NK-92 treated with Interleukin-12 subunit alpha and Interleukin-12 subunit beta, amount 100 ng/mL, for 24 hours (cell line): ENCODE results near the gene PRR5.
"Not testable (repeated sequence)": the region's sequence is repeated elsewhere in the genome, so short reads cannot be mapped to it uniquely, and the experiment has no call there.

Source experiments
- DNase-seq: peaks from one replicate; lab custom pipeline; 2025; lab: John Stamatoyannopoulos, UW

PRR5 gene

DNA sequence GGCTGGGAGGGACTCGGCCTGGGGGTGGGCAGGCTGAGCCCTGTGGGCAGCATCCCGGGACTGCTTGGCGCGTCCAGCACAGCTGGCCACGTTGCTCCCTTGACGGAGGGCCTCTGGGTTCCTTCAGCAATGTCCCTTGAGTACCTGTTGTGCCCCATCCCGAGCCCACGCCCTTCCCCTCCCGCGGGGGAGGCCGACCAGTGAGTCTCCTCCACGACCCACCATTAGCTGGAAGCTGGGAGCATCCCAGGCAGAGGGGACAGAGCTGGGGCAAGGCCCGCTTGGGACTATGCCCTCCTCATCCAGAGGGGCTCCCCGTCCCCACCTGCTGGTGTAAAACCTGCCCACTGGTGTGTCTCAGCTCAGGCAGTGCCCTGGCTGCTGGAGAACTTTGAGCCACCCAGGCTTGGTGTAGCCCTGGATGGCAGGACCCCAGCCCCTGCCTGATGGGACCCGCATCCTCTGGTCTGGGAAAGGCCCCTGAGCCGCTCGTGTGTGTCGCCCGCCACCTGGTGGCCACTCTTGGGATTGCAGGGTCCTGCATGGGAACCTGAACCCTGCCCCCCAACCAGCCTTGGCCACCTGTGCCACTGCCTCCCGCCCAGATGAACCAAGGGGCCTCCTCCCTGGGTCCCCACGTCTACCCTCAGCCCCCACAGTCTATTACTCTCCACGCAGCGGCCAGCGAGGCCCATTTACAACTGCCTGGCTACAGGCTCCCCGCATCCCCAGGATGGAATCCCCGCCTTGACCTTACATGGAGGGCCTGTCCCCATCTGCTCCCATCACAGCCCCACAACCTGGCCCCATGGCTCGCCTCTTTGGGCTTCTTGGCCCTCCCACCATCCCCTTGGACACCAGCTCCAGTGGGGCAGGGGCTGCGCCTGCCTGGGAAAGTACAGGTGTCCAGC, 33.8 kb downstream of the PRR5 start:
- DNase-seq, result peak; percentile 10

DNA sequence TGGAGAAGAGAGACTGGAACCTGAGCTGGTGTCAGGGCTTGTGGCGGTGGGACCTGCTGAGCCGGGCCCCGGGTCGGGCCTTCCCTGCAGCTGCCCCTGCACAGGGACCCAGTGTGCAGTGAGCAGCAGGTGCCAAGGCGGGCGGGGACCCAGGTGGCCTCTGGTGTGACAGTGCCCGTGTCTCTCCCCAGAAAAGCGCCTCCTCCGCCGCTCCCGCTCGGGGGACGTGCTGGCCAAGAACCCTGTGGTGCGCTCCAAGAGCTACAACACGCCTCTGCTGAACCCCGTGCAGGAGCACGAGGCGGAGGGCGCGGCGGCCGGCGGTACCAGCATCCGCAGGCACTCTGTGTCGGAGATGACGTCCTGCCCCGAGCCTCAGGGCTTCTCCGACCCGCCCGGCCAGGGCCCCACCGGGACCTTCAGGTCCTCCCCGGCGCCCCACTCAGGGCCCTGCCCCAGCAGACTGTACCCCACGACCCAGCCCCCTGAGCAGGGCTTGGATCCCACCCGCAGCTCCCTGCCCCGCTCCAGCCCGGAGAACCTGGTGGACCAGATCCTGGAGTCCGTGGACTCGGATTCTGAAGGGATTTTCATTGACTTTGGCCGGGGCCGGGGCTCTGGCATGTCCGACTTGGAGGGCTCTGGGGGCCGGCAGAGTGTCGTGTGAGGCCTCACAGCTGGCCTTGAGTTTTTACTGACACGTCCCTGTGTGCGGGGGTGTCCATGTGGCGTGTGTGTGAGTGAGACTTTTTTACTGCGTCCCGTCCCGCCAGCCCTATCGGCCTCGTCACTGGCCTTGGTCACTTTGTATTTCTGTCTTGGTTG, 34.8 kb downstream of the PRR5 start:
- no peak for DNase-seq

DNA sequence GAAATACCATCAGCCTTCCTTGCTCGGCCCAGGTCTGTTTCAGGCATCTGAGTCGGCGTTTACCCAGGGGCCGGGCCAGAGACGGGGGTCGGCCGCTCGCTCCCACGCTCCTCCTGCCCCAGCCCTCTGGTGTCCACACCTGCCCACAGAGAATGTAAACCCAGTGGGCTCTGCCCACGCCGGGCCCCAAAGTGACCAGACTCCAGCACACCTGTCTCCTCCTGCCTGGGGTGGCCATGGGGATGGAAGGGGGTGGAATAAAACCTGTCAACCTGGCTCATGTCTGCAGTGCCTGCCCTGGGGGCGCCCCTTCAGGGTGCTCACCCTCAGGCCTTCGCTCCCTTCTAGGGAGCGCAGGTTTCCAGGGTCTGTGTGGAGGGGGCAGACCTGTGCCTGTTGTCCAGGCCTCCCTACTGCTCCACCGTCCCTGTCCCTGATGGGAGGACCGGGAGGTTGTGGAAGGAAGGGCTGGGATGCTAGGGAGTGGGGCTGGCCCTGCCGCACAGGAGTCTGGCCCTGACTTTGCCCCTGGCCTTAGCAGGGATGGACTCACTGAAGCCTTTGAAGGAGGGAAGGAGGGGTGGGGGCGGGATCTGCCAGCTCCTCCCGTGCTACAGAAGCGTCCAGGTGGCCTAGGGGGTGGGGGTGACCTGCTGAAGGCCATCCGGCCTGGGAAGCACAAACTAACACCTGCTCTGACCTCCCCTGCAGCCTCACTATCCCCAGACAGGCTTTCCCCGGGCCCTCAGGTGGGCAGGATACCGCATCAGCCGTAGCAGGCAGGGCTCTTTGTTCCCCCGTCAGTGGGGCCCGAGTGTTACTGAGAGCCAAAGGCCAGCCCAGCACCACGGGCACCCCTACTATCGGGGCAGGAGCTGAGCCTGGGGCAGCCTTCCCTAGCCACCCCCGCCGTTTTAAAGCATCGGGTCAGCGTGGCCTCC, 35.7 kb downstream of the PRR5 start:
- DNase-seq, result no peak

DNA sequence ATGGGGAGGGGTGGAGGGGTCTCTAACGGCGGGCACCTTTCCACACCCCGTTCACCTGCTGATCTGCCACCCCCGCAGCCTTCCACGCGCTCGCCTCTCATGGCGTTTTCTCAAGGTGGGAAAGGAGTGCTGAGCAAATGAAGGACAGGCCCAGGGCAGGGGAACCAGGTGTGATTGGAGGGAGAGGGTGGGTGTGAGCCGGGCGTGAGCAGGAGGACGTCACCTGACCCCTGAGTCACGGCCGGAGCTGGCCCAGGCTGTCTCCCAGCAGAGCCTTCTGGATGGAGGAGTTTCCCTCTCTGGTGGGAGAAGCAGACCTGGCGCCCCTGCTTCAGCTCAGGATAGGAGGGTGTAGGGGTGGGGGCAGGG, 36.3 kb downstream of the PRR5 start:
- no peak for DNase-seq

DNA sequence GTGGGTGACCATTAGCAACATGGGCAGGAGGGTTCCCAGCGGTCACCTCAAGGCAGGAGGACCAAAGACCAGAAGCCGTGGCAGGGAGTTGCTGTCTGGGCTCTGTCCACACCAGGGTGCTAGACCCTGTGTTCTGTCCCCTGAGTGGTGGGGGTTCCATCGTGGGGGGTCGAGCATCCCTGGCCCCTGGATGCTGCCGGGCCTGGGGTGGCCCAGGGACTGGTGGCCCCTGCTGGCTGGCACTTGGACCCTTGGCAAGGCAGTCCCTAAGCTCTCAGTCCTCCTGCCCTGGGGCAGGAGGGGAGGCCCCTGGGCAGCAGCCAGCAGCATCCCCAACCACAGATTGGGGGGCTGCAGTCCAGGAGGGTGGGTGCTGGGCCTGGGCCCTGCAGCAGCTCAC, 37.0 kb downstream of the PRR5 start:
- DNase-seq, result no peak

DNA sequence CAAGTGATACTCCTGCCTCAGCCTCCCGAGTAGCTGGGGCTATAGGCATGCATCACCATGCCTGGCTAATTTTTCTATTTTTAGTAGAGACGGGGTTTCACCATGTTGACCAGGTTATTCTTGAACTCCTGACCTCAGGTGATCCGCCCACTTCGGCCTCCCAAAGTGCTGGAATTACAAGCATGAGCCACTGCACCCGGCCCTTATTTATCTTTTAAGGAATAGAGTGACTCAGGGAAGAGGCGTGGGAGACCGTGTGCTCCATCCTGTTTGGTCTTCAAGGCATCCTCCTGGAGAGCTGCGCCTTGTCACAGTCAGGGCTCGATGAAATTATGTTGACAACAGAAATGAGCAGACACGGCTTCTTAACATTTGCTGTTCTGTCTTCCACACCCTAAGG, 37.7 kb downstream of the PRR5 start:
- not testable (repeated sequence) for DNase-seq

DNA sequence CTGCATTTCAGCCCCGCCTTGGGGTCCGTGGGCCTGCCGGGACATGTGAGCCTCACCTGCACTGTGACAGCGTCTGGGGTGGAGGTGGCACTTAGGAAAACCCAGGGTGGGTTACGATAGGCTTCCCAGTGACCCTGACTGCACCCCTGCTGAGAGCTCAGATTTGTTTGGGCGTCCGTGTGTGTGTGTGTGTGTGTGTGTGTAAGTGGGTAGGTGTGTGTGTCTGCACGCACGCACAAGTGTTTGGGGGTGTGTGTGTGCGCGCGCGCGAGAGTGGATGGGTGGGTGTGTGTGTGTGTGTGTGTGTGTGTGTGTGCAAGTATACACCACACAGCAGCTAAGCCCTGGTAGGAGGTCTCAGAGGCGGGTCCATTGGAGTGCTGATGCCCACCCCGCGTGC, 38.3 kb downstream of the PRR5 start:
- DNase-seq, result no peak

DNA sequence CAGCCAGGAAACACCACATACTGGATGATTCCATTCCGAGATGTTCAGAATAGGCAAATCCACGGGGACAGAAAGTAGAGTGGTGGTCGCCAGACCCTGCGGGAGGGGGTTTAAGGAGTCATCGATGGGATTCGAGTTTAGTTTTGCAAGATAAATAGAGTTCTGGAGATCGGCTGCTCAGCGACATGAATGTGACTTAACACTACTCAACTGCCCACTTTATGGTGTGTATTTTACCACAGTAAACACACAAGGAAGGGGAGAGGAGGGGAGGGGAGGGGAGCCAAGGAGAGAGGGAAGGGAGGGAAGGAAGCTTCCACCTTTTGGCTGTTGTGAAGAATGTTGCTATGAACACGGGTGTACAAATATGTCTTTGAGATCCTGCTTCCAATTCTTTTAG, 39.9 kb downstream of the PRR5 start:
- DNase-seq, result no peak

DNA sequence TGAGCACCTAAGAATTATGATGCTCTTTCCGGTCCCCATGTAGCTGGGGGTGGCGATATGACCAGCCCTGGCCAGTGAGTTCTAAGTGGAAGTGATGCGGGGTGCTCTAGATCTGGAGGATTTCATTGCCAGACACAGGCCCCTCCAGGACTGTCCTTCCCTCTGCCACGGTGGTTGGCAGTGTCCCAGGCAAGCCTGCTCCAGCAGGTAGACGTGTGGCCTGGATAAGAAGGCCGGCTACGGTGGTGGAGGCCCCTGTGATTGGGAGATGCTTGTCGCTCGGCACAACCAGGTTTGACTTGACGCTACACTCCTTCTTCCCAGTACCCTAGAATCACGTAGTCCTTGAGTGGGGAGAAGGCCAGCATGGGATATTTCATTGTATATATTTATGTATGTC, 41.2 kb downstream of the PRR5 start:
- DNase-seq, result no peak

DNA sequence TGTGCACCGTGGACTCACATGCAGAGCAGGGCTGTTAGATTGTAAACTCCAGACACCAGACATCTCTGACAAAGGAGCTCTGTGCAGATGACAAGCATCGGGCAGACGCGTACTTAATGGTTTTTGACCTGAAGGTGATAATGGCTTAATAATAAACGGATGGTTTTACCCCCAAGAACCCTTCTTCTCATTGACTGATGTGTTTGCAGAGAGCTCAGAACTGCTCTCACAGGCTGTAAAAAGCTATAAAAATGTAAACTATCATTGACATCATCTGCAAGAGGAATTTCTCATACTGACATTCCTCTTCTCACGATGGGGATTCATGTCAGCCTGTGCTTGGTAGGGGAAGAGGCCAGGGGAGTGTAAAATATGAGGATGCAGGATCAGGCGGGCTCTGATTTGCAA, 41.8 kb downstream of the PRR5 start:
- DNase-seq, result no peak

DNA sequence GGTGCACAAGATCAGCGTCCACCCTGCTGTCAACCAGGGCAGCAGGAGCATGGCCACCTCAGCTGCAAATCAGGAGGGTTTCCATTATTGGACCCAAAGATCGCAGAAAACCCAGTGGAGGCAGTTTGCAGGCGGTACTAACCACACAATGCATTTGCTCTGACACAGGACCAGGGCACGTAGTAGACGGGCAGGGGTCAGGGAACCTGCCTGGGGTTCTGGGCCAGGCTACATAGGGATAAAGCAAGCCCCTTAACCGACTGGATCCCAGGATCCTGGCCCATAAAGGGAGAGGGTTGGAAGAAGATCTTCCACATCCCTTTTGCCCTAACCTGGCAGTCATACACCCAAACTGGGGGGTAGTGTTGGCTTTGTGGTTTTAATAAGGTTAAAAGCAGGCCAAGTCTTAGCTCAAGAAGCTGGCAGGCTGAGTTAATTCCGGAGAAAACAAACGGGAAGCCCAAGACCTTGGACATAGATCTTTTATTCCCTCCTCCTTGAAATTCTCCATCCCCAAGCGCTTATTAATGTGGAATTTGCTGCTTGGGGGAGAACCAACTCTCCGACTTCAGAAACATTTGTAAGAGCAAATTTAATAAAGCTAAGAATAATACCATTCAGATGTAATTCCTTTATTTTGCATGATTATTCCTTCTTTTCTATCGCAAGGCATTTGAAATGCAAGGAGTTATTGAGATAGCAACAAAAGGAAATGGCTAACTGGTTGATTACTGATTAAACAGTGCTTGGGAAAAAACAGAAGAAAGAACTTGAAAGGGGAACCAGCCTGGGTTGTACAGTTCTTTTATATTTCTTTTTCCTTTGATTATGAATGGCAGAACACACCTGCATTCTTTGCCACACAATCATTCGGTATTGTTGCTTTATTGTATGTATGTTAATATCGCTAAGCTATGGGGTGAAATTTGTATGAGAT, 44.1 kb downstream of the PRR5 start:
- no peak for DNase-seq

DNA sequence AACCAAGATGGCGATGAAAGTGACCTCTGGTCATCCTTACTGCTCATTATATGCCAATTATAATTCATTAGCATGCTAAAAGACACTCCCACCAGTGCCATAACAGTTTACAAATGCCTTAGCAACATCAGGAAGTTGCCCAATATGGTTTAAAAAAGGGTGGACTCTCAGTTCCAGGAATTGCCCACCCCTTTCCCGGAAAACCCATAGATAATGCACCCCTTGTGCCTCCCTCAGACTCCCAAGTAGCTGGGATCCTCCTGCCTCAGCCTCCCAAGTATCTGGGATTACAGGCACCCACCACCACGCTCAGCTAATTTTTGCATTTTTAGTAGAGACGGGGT, 45.8 kb downstream of the PRR5 start:
- not testable (repeated sequence) for DNase-seq

DNA sequence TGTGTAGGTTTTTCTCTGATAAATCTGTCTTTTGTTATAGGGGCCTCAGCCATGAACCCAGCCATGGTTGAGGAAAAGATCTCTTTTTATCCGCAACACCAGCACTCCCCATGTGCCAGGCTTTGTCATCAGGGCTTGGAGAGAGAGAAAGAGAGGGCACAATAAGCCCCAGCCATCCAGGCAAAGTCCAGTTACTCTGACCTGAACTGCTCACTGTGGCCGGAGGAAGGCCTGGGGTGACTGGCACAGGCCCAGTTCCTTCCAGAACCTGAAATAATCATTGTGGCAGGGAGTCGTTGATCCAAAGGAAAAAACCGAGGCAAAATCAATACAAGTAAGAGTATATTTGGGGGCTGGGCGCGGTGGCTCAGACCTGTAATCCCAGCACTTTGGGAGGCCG, 46.5 kb downstream of the PRR5 start:
- DNase-seq, result no peak

DNA sequence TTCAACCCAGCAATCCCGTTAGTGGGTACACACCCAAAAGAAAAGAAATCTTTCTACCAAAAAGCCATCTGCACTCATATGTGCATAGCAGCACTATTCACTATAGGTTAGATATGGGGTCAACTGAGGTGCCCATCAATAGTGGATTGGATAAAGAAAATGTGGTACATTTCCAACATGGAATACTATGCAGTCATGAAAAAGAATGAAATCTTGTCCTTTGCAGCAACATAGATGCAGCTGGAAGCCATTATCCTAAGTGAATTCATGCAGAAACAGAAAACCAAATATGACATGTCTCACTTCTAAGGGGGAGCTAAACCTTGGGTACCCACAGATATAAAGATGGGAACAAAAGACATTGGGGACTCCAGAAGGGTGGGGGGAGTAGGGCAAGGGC, 48.5 kb downstream of the PRR5 start:
- no peak for DNase-seq

DNA sequence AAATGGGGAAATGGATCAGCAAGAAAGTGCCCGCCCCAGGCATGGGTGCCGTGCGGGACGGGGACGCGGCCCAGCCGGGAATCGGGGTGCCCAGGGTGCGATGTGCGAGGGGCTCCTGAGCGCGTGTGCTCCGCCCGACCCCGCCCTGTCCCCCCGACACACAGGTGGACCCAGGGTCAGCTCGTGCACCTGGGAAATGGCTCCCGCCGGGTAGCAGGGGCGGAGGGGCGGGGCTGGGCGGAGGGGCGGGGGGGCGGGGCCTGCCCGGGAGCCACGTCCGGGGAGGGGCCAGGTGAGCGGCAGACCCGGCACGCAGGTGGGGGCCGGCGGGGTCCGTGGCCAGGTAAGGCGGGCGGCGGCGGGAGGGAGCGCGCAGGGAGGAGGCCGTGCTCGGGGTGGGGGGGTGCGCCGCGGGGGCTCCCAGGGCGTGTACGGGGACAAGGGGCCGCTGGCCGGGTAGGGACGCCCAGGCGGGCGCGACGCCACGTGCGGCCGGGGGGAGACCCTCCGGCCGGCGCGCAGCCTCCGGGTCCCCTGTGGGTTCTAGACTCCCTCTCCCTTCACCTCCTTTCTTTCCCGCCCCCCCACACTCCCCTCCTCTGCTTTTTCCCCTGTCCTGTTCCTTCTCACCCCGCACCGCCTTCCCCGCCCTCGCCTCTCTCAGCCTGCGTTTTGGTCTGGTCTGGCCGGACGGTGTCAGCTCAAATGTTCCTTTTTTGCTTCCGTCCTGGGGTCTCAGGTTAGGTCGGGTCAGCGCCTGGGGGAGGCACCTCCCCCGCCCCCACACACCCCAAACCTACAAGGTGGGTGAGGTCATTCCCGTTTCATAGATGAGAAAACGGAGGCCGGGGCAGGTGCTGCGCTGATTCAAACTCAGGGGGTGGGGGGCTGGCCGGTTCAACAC, 50.5 kb downstream of the PRR5 start, which contains the start of gene ARHGAP8:
TSS of gene ARHGAP8 (plus strand) at position 291 of the 904 bp plus-strand sequence. CDS start 33,953 bp downstream, outside the sequence.
- DNase-seq, result no peak

DNA sequence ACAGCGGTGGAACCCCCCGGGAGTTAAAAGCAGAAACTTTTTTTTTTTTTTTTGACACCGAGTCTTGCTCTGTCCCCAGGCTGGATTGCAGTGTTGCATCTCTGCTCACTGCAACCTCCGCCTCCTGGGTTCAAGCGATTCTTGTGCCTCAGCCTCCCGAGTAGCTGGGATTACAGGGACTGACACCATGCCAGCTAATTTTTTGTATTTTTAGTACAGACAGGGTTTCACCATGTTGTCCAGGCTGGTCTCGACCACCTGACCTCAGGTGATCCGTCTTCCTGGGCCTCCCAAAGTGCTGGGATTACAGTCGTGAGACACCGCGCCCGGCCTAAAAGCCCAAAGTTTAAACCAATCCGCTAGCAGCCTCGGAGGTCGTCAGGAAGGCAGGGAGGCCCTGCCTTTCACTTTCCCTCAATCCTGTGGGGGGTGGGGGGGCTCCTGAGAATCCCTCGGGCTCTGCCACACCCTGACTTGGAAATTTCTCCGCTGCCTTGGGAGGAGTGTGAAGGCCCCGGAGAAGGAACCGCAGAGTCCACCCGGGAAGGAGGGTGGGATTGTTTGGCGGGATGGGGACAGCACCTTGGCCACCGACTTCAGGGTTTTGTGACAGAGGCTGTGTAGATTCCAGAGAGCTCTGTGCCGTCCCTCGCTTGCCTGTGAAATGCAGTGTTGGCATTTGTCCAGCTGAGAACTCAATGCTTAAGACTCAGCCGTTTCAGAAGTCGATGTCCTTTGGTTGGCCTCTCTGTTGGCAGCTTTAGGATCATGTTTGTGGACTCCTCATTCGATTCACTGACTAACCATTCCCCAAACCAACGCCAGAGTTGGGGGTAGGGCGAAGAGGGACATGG, 51.4 kb downstream of the PRR5 start:
- no peak for DNase-seq

DNA sequence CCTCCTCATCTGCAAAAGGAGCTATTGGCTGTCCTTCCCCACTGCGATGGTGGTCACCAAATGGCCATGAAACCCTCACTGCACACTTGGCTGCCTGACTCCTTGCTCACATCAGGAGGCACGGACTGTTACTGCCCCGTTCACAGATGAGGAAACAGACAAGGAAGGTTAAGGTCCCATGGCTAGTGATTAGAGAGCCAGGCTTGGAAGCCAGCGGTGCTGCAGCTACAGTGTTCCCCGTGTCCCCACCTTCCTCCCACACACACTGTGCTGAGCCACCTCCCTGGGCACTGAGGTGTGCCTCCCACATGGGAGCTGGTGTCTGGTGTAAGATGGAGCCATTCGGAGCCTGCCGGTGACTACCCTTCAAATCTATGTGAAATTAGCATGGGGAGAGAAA, 53.0 kb downstream of the PRR5 start:
- no peak for DNase-seq

DNA sequence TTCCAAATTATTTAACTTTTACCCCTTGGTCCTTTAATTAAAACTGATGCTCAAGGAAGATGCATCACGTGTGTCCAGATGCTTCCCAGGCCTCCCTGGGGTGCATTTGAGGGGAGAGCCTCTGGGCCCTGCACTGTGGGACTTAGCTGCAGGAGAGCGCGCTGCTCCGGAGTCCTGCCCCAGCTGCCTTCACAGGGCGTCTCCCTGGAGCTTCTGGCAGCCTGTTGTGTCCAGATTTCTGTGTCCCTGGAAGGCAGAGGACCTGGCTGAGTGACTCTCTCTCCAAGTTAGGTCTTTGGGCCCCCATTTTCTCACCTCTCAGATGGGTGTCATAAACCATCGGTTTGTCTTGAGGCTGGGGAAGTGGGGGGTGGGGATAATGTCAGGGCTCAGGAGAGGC, 53.4 kb downstream of the PRR5 start:
- no peak for DNase-seq

DNA sequence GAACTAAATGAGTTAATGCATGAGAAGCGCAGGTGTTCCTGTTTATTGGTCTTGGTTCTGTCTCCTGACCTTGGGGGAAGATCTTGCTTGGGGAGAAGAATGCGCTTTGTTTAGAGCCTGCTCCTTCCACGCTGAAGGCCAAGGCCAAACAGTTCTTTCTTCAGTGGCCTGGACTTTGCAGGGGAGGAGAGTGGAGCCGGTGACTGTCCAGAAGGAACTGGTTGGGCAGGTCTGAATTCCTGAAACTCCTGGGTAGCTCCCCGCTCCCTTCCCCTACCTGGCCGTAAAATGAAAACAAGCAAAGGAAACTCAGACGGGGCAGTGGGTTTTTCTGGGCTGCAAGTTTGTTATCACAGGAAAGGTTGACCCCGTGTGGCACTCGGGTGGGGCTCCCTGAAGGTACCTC, 54.0 kb downstream of the PRR5 start:
- no peak for DNase-seq
